GM18873 (cell line): Measurements from ENCODE around the gene SPECC1.
"Not testable (repeated sequence)": the region's sequence is repeated elsewhere in the genome, so short reads cannot be mapped to it uniquely, and the experiment has no call there.

Experiments
- ATAC-seq: cut with Tn5 transposase; IDR thresholded peaks from one replicate; pipeline ENCODE4 v1.9.1; 2021; ENCODE audit warnings: mild to moderate bottlenecking, moderate library complexity, moderate number of reproducible peaks; ENCODE audit not compliant: unreplicated experiment, low FRiP score

The SPECC1 gene

GRCh38 chr17:20157001-20157310 lies 147.8 kb downstream of the SPECC1 start:
- ATAC-seq = no peak

DNA sequence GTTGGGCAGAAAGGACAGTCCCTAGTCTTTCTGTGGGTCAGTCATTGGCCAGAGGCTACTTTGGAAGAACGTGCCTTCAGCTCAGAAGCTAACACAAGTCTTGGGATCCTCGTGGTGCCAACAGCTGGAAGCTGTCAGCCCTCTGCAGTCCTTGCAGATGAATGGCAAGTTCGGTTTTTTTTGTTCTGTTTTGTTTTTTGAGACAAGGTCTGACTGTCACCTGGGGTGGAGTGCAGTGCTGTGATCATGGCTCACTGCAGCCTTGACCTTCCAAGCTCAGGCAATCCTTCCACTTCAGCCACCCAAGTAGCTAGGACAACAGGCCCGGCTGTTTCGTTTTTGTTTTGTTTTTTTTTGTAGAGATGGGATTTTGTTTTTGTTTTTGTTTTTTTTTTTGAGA lies 149.4 kb downstream of the SPECC1 start:
- no peak for ATAC-seq

GRCh38 chr17:20159406-20160069 lies 150.4 kb downstream of the SPECC1 start:
- ATAC-seq = no peak

- not testable (repeated sequence) for ATAC-seq
Observed at GRCh38 chr17:20165516-20165915, 156.4 kb downstream of the SPECC1 start.

DNA sequence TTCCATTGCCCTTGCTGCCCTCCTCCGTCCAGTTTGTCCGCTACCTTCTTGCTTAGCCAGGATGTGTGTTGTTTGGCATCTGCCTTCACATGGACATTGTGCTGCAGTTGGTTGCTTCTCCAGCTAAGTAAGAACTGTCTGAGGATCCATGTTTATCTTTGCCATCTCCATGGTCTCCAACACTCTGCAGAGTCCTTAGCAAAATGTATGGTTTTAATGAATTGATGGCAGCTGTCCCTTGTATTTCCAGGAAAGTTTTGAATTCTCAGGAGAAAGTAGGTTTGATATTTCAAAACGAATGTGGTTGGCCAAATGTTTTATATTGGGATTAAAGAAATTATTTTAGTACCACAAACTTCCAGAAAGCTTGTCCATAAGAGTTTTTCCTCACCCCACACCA lies 160.9 kb downstream of the SPECC1 start:
- ATAC-seq = no peak

DNA sequence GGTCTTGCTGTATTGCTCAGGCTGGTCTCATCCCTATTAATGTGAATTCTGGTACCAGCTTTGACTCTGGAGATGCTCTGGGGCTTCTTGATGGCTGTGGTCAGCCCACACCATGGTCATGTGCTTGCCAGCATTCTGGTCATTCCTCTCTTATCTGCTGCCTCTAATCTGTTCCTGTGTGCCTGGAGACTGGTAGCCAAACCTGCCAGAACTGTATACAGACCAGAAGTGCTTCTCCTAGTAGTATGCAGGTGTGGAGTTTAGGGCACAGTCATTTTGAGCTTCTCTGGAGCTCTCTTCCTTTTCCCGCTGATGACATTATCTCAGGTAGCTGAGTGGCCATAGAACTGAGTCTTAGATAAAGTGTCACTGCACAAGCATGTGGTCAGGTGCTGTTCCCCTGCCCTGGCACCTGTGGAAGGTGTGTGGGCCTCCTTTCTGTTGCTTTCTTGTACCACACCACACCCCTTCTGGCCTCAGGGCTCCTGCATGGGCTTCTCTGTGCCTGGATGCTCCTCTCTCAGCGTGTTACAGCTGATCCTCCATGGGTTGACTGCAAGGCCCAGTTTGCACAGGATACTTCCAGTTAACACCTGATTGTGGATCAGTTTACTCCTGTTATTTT lies 162.7 kb downstream of the SPECC1 start:
- no peak for ATAC-seq

GRCh38 chr17:20172376-20172775 lies 163.2 kb downstream of the SPECC1 start:
- no peak for ATAC-seq

- no peak for ATAC-seq
Observed at GRCh38 chr17:20173091-20173490, 163.9 kb downstream of the SPECC1 start.

GRCh38 chr17:20174588-20175265 lies 165.6 kb downstream of the SPECC1 start:
- ATAC-seq = no peak

DNA sequence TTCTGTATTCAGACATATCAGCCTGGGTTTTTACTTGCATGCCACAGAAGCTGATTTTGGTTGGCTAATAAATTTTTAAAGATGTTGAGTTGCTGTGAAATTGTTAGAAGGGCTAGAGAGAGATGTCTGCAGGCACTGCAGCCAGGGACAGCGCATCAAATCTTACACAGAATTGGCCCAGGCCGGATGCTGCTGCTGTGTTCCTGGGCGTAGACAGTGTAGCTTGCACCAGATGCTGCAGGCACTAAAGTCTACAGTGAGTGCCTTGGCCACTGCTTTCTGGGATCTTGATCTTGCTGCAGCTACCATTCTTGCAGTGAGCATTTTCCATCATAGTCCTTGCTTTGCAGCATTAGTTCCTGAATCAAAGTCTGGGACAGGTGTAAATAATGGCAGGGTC lies 169.9 kb downstream of the SPECC1 start:
- no peak for ATAC-seq

DNA sequence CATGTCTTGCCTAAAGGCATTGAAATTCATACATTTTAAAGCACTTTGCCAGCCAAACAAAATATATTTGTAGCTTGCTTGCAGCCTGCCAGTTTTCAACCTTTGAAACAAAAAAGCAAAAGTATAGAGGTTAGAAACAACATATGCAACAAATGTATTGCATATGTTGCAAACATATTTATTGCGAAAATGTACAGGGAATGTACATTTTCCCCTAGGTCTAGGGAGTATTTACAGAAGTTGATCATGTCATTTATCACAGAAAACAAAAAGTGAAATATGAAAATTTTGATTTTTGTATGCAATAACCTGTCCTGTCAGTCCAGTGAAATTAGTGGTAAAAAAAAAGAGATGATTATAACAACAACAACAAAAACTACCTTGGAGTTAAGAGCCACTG lies 171.5 kb downstream of the SPECC1 start:
- ATAC-seq = no peak

DNA sequence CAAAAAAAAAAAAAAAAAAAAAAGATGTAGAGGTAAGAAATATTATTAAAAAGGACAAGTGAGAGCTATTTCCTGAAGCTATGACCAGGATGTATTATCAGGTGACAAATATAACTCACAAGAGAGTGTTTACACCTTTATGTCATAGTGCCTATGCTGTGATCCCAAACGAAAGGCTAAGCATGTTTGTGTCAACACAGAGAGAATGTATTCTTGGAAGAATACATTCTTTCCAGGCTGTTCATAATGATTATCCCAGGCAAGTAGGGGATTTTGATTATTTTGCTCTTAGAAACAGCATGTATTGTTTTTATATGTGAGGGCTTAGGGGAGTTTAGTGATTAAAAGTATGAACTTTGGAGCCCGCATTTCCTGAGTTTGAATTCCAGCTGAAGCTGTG lies 175.0 kb downstream of the SPECC1 start:
- ATAC-seq = no peak

DNA sequence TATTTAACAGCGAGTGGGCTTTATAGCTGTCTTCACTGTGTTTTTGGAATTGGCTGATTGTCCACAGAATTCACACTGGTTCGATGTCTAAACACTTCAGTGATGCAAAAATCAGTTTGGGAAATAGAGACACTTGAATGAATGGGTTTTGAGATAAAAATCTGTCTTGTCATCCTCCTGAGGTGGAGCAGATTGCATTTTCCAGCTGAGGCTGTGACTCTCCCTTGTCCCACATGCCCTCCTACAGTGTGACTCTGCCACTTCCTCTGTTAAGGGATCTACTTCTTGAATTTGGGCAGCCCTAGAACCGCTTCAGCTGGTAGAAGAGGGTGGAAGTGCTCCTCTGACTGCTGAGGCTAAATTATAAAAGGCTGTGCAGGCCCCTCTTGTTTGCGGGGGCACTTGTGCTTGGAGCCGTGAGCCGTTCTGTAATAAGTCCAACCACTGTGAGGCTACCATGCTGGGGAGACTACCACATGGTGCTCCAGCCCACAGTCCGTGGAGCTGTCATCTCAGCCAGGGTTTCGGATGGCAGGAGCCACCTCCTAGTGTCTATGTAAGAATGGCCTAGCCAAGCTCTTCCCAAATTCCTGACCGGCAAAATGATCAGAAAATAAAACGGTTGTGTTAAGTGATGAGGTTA lies 175.9 kb downstream of the SPECC1 start:
- no peak for ATAC-seq

DNA sequence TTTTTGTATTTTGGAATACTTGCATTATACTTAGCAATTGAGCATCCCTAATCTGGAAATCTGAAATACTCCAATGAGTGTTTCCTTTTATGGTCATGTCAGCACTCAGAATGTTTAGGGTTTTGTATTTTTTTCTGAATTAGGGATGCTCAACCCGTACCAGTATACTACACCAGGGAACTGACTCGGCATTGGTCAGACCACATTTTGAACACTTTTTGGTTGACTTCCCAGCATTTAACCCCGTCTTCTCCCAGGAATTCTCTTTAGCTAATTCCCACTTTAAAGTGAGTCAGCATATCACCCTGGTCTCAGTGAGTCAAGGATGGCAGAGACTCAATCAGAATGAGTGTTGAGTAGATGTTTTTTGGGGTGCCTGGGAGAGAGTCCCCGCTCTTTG lies 177.9 kb downstream of the SPECC1 start:
- no peak for ATAC-seq

DNA sequence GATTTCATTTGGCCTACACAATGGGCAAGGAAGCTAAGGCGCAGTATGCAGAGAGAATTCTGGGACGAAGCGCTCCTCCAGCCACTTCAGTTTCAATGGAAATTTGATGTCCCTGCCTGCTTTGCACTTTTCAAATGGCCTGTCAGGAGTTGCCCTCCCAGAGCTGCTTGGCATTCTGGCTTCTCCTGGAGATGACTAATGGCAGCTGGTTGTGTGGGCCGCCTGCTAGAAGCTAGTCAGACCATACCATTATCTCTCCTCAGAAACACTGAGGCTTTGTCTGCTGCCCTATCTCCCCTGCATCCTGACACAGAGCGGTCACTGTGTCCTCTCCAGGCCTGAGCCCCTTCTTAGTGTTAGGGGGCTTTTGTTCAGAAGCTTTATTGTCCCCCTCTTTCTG lies 180.1 kb downstream of the SPECC1 start:
- no peak for ATAC-seq

DNA sequence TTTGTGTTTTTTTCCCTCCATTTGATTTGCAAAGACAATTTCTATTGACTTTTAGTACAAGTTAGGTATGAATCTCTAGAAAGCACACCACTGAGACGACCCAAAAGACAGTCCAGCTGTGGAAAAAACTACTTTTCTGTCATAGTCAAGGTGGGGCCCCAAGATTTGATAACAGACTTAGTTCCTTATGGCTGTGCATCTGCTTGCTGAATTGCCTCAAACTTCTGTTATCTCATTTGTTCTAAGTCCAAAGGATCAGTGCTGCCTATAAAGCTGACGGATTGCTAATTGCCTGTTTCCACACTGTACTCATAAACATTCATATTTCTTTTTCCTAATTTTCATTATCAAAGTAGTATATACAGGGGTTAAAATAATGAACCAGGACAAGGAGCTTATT lies 180.8 kb downstream of the SPECC1 start:
- ATAC-seq = no peak

GRCh38 chr17:20190605-20191004 lies 181.4 kb downstream of the SPECC1 start:
- no peak for ATAC-seq

GRCh38 chr17:20191056-20191455 lies 181.9 kb downstream of the SPECC1 start:
- ATAC-seq = no peak

DNA sequence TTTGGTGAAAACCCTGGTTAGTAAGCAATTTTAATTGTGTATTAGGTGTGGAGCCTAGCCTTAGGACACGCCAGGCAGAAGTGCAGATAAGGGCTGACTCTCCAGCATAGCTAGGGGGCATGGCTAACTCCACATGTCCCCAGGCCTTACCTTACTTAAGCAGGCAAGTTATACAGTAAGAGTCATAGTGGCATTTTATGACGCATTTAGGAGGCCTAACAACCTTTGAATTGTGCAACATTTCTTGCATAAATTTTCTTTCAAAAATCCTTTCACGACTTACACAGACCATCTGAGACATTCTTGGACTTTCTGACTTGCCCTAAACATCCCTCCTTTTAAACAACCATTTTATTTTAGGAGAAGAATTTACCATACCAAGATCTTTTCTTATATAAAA lies 187.1 kb downstream of the SPECC1 start:
- ATAC-seq = not testable (repeated sequence)

- ATAC-seq = no peak
Observed at GRCh38 chr17:20197272-20197926, 188.2 kb downstream of the SPECC1 start.
